ENCODE data around the gene METTL2B. TPM values are rescaled to one million over a fixed set of nuclear protein-coding genes. Genes with fewer than 3 reads are reported as not detected.
A peak's percentile ranks its signal among the peaks of the same experiment; 100 is the strongest.
"Not testable (repeated sequence)": the region's sequence is repeated elsewhere in the genome, so short reads cannot be mapped to it uniquely, and the experiment has no call there.

METTL2B gene
- total RNA-seq, 1 donor from 2014 or later: 63.3 TPM

DNA sequence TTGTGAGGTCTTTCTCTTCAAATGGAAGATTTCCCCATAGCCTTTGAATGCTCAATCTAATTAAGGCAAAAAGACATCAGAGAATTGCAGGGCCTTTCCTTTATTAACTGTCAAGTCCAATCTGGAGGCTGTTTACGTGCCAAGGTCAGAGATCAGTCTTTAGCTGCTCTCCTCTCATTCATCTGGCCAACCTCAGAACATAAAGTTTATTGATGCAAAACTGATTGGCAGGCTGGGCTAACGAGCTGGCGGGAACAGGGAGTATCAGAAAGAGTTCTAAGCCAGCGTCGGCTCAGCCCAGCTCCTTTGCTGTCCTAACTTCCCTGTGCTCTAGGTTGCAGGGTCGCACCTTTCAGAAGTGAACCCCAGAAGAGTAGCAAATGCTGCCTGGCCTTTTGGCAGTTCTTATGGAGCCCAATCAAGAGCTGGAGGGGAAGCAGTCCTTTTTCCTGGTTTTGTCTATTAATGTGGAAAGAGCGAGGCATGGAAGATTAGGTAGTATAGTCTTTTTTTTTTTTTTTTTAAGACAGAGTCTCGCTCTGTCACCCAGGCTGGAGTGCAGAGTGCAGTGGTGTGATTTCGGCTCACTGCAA, 47.5 kb downstream of the METTL2B start:
- not testable (repeated sequence) for DNase-seq (ENCODE audit: low read depth)

DNA sequence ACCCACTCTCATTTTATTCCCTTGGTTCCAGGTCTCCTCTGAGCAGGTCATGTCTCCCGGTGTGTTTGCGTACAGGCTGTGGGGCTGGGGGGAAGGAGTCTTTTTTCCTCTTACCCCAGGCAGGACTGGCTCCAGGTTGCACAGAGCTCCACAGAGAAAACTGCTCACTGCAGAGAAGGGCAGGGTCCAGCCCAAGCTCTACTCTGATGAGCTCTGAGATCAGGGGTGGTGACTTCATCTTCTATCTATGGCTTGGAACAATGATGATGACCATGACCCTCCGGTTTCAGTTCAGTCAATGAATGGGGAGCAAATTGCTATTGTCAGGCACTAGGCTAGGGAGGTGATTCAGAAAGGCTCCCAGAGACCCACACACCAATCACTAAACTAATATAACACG, 49.0 kb downstream of the METTL2B start:
- DNase-seq (ENCODE audit: low read depth): peak; percentile 72

DNA sequence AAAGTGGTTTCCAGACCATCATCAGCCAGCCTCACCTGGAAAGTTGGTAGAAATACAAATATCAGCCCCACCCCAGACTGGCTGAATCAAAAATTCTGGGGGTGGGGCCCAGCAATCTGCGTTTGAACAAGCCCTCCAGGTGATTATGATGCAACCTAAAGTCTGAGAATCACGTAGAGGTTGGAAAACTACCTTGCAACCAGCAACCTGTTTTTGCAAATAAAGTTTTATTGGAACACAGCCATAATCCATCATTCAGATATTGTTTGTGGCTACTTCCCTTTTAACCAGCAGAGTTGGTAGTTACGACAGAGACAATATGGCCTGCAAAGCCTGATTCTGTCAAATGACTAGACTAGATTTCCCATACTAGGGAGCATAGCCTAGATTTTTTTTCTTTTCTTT, 49.5 kb downstream of the METTL2B start:
- not testable (repeated sequence) for DNase-seq (ENCODE audit: low read depth)

DNA sequence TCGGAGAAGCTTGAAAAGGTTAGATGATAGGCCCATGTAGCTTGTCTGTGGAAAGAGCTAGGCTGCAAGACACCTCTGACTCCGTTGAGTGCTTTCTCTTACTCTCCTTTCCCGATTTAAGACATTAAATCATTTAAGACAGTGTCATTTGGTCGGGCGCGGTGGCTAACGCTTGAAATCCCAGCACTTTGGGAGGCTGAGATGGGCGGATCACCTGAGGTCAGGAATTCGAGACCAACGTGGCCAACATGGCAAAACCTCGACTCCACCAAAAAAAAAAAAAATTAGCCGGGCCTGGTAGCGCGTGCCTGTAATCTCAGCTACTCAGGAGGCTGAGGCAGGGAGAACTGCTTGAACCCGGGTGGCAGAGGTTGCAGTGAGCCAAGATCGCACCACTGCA, 52.6 kb downstream of the METTL2B start:
- DNase-seq (ENCODE audit: low read depth): not testable (repeated sequence)

DNA sequence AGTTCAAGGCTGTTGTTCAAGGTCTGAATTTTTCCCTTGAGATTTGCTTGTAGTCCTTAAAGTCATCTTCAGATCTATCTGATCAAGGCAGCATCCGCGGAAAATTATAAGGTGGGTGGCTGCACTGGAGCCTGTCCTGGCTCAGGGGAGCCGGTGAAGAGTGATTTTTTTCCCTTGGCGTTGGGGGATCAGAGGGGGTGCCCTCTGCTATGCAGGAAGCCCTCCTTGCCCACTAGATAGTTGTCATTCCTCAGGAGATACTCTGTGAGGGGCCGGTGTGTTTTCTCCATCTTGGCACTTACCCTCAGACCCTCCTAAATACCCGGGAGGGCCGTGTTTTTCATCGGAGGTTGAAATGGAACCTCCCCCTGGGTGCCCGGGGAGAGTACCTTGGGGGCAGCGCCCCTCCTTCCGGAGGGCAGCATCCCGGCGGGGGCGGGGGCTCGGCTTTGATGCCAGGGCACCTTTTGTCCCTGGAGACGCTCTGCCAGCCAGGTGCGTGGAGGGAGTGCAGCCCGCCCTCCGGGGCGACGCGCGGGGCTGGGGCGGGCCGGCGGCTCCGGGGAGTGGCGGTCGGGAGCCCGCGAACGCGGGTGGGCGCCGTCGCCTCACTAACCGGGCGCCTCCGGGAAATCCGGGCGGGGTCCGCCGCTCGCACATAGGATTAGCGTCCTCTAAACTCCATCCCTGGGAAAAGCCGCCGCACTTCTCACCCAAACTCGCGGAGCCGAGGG, 53.7 kb downstream of the METTL2B start:
- peak; percentile 18 for DNase-seq (ENCODE audit: low read depth)

DNA sequence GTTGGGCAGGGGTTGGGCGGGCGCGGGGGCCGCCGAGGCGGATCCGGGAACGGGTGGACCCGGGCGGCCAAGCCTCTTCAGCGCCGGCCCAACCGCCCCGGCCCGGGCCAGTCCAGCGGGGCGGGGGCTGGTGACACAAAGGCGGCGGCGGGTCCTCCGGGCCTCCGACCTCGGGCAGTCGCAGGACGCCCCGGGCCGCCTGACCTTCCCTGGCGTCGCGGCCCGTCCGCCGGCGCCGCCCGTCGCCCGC, 54.2 kb downstream of the METTL2B start:
- DNase-seq (ENCODE audit: low read depth): no peak

DNA sequence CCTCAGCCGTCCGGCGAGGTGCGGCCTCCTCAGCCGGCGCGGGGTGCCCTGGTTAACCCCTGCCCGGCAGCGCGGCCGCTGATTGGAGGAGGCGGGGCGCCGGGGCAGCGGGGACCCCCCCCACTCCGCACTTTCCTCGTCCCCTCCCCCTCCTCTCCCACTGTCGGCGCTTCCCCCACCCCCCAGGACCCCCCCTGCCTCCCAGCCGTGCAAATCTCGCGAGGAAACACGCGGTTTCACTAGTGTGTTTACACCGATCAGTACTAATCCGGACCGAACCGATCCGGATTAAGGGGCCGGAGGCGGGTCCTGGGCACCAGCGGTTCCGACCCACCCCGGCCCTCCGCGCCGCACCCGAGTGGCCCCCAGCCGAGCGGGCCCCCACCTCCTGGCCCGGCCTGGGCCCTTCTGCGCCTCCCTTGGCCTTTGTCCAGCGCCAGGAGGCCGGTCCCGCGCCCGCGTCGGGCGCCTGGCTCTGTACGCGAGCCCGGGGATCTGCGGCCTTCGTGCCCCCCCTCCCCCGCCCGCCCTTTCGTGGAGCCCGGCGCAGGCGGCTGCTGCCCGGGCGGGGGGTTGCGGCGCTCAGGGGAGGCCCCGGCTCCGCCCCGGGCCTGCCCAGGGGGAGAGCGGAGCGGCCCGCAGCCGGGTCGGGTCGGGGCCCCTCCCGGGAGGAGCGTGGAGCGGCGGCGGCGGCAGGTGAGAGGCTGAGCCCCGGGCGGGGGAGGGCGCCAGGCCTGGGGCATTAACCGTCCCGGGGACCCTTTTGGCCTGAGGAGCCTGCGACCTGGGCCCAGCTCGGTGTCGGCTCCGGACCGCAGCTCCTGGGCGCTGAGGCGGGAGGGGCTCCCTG, 54.8 kb downstream of the METTL2B start:
- peak; percentile 90 for DNase-seq (ENCODE audit: low read depth)

DNA sequence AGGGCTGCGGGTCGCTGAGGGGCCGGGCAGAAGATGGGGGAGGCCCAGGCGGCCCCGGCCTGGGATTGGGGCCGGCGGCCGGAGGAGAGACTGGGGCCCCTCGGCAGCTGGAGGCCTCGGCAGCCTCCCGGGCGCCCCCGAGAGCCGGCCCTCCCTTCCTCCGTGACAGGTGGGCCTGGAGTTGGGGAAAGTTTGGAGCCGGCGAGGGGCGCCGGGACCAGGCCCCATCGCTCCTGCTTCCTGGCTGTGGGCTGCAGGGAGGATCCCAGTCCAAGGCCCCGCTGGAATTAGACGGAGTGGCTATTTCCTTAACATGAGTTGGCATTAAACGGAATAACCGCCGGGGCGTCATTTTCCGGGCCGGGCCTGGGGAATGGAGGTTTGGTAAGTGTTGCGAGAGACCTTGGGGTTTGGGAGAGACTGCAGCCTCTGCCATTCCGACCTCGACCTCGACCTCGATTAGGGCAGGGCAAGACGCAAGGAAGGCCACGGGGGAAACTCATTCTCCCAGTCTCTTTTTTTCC, 55.5 kb downstream of the METTL2B start:
- peak; percentile 56 for DNase-seq (ENCODE audit: low read depth)

DNA sequence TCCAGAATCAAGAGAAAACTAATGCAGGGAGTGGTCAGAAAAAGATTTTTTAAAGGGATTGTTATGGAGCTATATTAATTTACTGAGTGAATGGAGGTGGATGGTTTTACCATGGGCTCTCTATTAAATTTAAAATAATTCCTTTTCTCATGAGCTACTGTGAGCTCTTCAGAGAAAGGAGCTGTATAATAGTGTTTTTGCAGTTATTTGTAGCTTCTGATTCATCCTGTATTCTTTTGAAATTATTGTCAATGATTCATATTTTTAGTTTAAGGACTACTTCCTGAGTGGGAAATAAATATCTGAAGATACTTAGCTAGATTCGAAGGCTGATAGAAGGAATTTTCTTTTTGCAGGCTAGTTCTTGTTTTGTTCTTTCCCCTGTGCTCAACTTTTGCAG, 56.4 kb downstream of the METTL2B start:
- DNase-seq (ENCODE audit: low read depth): peak; percentile 7

DNA sequence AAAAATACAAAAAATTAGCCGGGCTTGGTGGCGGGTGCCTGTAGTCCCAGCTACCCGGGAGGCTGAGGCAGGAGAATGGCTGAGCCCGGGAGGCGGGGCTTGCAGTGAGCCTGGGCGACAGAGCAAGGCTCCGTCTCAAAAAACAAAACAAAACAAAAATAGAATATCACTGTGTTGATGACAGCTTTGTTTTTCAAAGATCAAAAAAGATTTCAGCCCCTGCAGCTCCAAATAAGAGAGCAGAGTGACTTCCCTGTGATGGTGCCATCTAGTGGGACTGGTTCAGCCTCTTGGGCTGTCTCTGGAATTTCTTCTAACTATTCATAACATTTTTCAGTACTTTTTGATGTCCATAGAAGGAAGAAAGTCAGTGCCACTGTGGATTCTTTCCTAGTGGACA, 60.9 kb downstream of the METTL2B start:
- DNase-seq (ENCODE audit: low read depth): peak; percentile 30

DNA sequence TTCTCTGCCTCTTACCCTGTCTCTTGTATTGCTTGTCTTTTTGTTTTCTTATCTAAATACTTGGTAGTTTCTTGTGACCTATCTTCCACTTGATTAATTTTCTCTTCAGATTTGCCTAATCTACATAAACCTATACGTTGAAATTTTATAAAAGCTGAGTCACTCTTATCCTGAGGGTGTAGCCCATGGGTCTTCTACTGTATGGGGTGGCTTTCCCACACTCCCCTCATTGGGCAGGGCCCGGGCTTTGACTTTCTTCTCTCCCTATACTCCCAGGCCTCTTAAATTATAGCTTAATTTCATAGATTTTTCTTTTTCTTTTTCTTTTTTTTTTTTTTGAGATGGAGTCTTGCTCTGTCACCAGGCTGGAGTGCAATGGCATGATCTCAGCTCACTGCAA, 66.0 kb downstream of the METTL2B start:
- not testable (repeated sequence) for DNase-seq (ENCODE audit: low read depth)

DNA sequence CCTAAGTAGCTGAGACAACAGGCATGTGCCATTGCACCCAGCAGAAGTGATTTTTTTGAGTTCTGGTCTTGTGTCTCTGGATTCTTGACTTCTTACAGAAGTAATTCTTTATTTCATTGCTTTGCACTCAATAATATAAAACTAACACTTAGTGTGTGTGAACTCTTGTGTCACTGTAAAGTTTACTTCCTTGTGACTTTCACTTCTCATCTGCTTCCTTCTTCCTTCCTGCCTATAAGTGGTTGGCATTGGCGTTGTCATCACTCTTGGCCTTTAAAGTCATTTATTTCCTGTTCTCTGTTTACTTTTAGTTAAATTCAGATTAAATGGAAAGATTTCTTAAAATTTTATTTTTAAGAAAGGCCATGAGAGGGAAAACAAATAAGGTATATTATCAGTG, 66.8 kb downstream of the METTL2B start:
- DNase-seq (ENCODE audit: low read depth): not testable (repeated sequence)

DNA sequence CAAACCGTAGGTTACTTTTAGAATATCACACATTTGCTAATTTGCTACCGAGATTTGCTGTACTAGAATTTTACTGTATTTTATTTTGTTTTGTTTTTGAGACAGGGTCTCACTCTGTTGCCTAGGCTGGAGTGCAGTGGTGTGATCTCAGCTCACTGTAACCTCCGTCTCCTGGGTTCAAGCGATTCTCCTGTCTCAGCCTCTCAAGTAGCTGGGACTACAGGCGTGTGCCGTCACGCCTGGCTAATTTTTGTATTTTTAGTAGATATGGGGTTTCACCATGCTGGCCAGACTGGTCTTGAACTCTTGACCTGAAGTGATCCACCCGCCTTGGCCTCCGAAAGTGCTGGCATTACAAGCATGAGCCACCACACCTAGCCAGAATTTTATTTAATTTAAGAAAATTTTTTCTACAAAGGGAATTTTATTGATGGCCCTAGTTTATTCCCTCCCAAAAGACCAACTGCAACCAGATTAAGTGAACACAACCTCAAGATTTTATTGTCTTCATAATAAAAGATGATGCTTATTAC, 69.8 kb downstream of the METTL2B start:
- DNase-seq (ENCODE audit: low read depth): not testable (repeated sequence)

DNA sequence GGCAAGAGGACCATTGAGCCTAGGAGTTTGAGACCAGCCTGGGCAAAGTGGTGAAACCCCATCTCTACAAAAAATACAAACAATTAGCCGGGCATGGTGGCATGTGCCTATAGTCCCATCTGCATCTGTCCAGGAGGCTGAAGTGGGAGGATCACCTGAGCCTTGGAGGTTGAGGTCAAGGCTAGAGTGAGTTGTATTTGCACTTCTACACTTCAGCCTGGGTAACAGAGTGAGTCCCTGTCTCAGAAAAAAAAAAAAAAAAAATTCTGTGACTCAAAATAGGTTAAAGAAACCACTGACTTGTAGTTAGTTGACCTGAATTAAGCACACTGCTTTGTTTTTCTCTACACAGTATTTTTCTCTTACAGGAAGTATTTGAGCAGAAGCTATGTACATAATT, 74.4 kb downstream of the METTL2B start:
- DNase-seq (ENCODE audit: low read depth): no peak

DNA sequence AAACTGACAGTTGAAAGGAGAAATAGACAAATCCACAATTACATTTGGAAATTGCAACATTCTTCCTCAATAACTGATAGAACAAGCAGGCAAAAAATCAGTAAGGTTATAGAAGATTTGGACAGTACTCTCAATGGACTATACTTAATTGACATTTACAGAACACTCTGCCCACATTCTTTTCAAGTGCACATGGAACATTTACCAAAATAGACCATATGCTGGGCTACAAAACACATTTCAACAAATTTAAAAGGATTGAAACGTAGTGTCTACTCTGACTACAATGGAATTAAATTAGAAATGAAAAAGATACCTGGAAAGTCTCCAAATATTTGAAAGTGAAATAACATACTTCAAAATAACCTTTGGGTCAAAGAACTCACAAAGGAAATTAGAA, 77.8 kb downstream of the METTL2B start:
- not testable (repeated sequence) for DNase-seq (ENCODE audit: low read depth)

Other genes with a start within 250 kb of the METTL2B start
- not detected in 2 replicates for gene LEP, start 235.5 kb upstream of the METTL2B start, total RNA-seq
- 24.5 and 25.4 TPM in 2 replicates for gene RBM28, start 132.8 kb upstream of the METTL2B start, total RNA-seq
- 4.2 and 7.3 TPM in 2 replicates for gene PRRT4, start 115.1 kb upstream of the METTL2B start, total RNA-seq
- gene IMPDH1, start 66.8 kb upstream of the METTL2B start, total RNA-seq: 34.3 and 35.4 TPM in 2 replicates
- 7.3 and 10.0 TPM in 2 replicates for gene HILPDA, start 20.9 kb upstream of the METTL2B start, total RNA-seq
- 1.3 and 1.5 TPM in 2 replicates for gene GARIN1A, start 195.5 kb downstream of the METTL2B start, total RNA-seq

Data from myocyte (in vitro differentiated cells).